IPS-18a (cell line): ENCODE measurements around the gene FAM177A1.
"Not testable (repeated sequence)": the region's sequence is repeated elsewhere in the genome, so short reads cannot be mapped to it uniquely, and the experiment has no call there.

ENCODE experiments used
- H3K27ac ChIP-seq: one replicate; pipeline ENCODE4 v1.5.1; 2013; ENCODE audit warnings: low read length
- H3K27me3 ChIP-seq: one replicate; pipeline ENCODE4 v1.6.1; 2013; ENCODE audit warnings: mild to moderate bottlenecking, low read length; ENCODE audit not compliant: control insufficient read depth, insufficient read depth
- H3K36me3 ChIP-seq: one replicate; pipeline ENCODE4 v1.6.1; 2013; ENCODE audit warnings: low read depth, low read length; ENCODE audit not compliant: control insufficient read depth
- H3K4me1 ChIP-seq: one replicate; pipeline ENCODE4 v1.6.1; 2013; ENCODE audit warnings: low read depth, low read length; ENCODE audit not compliant: control insufficient read depth
- H3K4me3 ChIP-seq: one replicate; pipeline ENCODE4 v1.5.1; 2013; ENCODE audit warnings: low read length
- H3K9ac ChIP-seq: one replicate; pipeline ENCODE4 v1.6.1; 2013; ENCODE audit warnings: mild to moderate bottlenecking, low read length, moderate library complexity
- H3K9me3 ChIP-seq: one replicate; pipeline ENCODE4 v1.6.1; 2013; ENCODE audit warnings: low read depth, low read length; ENCODE audit not compliant: control insufficient read depth

Gene FAM177A1

DNA sequence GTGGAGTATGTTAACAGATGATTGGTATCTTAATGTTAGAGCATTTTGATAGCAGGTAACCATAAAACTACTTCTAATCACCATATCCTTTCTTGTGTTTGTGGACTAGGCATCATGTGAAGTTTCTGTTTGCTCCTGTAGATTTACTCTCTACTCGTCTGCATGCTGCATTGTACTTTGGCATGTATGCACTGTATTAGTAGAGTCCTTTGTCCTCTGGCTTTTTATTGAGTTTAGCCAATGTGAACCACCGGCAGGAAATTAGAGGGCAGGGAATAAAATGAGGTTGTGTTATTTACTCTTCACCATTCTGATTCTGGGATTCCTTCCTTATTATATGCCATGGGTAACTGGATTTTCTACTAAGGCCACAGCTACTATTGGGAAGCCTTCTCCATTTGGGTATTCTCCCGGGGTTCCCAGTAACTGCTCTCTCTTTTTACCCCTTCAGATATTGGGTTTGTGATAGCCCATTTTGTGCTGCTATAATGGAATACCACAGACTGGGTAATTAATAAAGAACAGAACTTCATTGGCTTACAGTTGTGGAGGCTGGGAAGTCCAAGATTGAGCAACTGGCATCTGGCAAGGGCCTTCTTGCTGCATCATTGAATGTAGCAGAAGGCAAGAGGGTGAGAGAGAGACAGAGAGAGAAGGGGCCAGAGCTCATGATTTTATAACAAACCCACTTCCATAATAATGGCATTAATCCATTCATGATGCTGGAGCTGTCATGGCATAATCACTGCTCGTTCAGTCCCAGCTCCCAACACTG lies 22.4 kb downstream of the FAM177A1 start:
- peaks cover 5% of the 10 kb centered on the region for H3K36me3 ChIP-seq
- no peak overlapping the region for H3K4me3 ChIP-seq
- no peak overlapping the region for H3K9ac ChIP-seq
- no peaks in the 10 kb centered on the region for H3K27me3 ChIP-seq
- H3K9me3 ChIP-seq: no peaks in the 10 kb centered on the region
- H3K27ac ChIP-seq: no peak overlapping the region
- H3K4me1 ChIP-seq: no peaks in the 10 kb centered on the region

DNA sequence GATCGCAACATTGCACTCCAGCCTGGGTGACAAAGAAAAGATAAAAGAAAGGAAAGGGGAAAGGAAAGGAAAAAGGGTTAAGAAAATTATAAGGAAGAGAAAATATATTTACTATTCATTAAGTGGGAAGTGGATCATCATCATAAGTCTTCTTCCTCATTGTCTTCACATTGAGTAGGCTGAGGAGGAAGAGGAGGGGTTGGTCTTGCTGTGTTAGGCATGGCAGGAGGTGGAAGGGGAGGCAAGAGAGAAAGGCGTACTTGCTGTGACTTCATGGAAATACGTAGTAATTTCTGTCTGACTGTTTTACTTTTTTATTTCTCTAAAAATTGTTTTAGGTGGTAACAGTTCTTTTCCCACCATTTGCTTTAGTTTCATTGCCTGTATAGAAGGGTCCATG lies 26.2 kb downstream of the FAM177A1 start:
- no peaks in the 10 kb centered on the region for H3K27me3 ChIP-seq
- H3K4me1 ChIP-seq: no peaks in the 10 kb centered on the region
- H3K9me3 ChIP-seq: no peaks in the 10 kb centered on the region
- H3K36me3 ChIP-seq: peaks cover 5% of the 10 kb centered on the region
- no peak overlapping the region for H3K4me3 ChIP-seq
- H3K9ac ChIP-seq: no peak overlapping the region
- no peak overlapping the region for H3K27ac ChIP-seq

DNA sequence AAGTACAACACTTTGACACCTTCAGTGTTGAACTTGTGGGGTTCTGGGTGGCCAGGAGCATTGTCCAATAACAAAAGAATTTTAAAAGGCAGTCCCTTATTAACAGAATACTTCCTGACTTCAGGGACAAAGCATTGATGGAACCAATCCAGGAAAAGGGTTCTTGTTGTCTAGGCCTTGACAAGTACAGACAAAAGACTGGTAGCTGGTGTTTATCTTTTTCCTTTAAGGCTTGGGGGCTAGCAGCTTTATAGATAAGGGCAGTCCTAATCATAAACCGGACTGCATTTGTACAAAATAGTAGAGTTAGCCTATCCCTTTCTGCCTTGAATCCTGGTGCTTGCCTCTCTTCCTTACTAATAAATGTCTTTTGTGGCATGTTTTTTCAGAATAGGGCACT lies 27.4 kb downstream of the FAM177A1 start:
- Histone ChIP-seq H3K9me3 (no peaks in the 10 kb centered on the region), H3K27me3 (no peaks in the 10 kb centered on the region), H3K4me1 (no peaks in the 10 kb centered on the region), H3K9ac (no peak overlapping the region), H3K36me3 (peaks cover 3% of the 10 kb centered on the region), H3K4me3 (no peak overlapping the region), H3K27ac (no peak overlapping the region)

DNA sequence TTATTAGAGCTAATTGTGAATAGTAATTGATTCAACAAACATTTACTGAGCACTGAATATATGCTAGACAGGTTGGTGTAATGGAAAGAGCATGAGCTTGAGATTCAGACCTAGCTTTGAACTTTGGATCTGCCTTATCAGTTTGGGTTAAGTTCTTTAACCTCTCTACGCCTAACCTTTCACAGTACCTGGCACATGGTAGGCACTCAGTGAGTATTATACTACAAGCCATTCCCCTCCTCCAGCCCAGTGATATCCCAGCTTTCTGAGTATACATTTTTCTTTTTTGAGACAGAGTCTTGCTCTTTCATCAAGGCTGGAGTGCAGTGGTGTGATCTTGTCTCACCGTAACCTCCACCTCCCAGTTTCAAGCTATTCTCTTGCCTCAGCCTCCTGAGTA lies 32.0 kb downstream of the FAM177A1 start:
- no peaks in the 10 kb centered on the region for H3K9me3 ChIP-seq
- peaks cover 7% of the 10 kb centered on the region for H3K36me3 ChIP-seq
- H3K27me3 ChIP-seq: no peaks in the 10 kb centered on the region
- no peak overlapping the region for H3K9ac ChIP-seq
- no peak overlapping the region for H3K4me3 ChIP-seq
- H3K4me1 ChIP-seq: no peaks in the 10 kb centered on the region
- H3K27ac ChIP-seq: no peak overlapping the region

DNA sequence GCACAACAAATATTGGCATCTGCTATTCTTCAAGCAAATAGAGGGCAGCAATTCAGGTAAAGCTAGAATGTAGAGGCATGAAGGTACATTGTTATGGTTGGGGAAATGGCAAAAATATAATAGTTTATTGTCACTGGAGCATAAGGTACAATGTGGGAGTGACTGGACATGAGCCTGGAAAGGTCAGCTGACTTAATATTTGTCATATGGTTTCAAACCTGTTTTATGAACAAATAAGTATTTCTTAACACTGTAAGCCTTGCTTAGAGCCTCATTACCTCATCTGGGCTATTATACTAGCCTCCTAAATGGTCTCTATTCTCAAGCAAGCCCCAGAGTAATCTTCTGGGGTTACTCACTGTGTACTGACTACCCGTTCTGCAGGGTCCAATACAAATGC lies 33.7 kb downstream of the FAM177A1 start:
- peaks cover 13% of the 10 kb centered on the region for H3K36me3 ChIP-seq
- H3K4me3 ChIP-seq: no peak overlapping the region
- H3K27ac ChIP-seq: no peak overlapping the region
- no peaks in the 10 kb centered on the region for H3K4me1 ChIP-seq
- no peaks in the 10 kb centered on the region for H3K27me3 ChIP-seq
- no peak overlapping the region for H3K9ac ChIP-seq
- H3K9me3 ChIP-seq: no peaks in the 10 kb centered on the region

DNA sequence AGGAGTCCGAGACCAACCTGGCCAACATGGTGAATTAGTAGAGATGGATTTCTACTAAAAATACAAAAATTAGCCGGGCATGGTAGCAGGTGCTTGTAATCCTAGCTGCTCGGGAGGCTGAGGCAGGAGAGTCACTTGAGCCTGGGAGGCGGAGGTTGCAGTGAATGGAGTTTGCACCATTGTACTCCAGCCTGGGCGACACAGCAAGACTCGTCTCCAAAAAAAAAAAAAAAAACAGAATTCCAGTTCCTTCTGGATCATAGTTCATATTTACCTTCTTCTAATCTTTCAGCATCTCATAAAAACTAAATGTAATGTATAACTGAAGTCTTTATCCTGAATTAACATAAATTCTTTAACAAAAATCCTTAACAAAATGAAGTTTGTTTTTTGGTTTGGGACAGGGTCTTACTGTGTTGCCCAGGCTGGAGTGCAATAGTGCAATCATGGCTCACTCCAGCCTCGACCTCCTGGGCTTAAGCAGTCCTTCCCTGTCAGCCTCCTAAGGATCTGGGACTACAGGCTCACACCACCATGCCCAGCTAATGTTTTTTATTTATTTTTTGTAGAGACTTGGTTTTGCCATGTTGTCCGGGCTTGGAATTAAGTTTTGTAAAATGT lies 37.6 kb downstream of the FAM177A1 start:
- Histone ChIP-seq H3K27me3 (no peaks in the 10 kb centered on the region), H3K36me3 (peaks cover 33% of the 10 kb centered on the region), H3K4me3 (no peak overlapping the region), H3K9ac (no peak overlapping the region), H3K4me1 (no peaks in the 10 kb centered on the region), H3K9me3 (no peaks in the 10 kb centered on the region), H3K27ac (no peak overlapping the region)

DNA sequence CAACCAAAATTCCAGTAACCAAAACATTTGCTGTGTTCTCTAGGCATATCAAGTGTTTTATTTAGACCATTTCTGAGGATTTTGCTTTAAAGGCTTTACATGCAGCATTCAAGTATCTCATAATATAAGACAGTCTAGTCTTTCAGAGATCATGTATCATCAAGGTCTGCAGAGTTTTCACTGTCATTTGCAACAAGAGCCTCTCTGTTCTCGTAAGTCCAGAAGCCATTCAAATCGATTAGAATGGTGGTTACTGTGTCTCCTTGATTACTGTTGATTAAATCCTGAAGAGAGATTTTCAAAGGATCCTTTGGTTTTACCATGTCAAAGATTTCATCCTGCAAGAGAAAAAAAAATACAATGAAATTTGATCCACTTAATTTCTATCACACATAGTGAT lies 39.4 kb downstream of the FAM177A1 start:
- Histone ChIP-seq H3K9ac (no peak overlapping the region), H3K4me3 (no peak overlapping the region), H3K9me3 (no peaks in the 10 kb centered on the region), H3K27ac (no peak overlapping the region), H3K27me3 (no peaks in the 10 kb centered on the region), H3K4me1 (no peaks in the 10 kb centered on the region), H3K36me3 (peaks cover 33% of the 10 kb centered on the region)

DNA sequence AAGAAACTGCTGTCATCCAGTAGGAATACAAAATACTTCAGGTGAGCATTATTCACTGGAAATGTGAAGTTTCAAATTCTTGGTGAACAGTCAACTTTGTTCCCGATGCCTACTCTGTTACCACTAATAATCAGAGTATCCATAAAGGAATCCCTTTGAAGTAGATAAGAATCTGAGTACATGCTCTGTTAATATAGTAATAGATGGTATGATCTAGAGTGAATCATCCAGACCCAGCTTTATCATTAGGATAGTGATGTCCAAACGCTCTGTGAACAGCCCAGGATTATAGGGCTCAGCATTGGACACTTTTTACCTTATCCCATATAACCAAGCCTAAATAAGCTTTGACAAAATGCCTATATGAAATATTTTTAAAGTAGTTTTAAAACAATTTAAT lies 42.4 kb downstream of the FAM177A1 start:
- Histone ChIP-seq H3K9me3 (peaks cover 3% of the 10 kb centered on the region), H3K27me3 (no peaks in the 10 kb centered on the region), H3K9ac (no peak overlapping the region), H3K4me1 (no peaks in the 10 kb centered on the region), H3K36me3 (peaks cover 23% of the 10 kb centered on the region), H3K4me3 (no peak overlapping the region), H3K27ac (no peak overlapping the region)

DNA sequence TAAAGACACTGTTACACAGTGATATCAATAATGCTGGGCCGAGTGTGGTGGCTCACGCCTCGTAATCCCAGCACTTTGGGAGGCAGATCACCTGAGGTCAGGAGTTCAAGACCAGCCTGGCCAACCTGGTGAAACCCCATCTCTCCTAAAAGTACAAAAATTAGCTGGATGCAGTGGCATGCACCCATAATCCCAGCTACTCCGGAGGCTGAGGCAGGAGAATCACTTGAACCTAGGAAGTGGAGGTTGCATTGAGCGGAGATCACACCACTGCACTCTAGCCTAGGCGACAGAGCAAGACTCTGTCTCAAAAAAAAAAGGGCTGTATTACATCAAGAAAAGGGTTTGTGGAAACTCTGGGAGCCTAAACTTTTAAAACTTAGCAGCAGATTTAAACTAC lies 48.6 kb downstream of the FAM177A1 start:
- not testable (repeated sequence) for H3K4me1 ChIP-seq, H3K27me3 ChIP-seq, H3K27ac ChIP-seq, H3K4me3 ChIP-seq, H3K9me3 ChIP-seq, H3K9ac ChIP-seq
- H3K36me3 ChIP-seq: peaks cover 37% of the 10 kb centered on the region

DNA sequence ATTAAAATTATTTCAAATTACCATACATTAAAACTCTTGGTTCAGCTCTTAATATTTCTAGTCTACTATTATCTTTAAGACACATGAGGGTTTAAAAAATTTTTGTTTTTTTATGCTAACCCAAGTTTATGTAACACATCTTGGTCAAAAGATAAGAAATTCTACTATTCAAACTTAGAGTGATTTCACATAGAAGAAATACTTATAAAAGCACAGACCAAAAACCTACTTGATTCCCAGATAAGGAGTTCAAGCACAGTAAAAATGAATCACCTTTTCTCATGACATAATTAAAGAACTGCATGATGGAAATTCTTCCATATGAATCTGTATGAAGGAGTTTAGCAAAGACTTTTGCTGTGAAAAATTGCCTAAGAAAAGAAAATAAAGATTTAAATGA lies 61.8 kb downstream of the FAM177A1 start:
- no peaks in the 10 kb centered on the region for H3K27me3 ChIP-seq
- H3K9ac ChIP-seq: no peak overlapping the region
- H3K36me3 ChIP-seq: peaks cover 45% of the 10 kb centered on the region
- H3K4me1 ChIP-seq: peaks cover 5% of the 10 kb centered on the region
- no peak overlapping the region for H3K4me3 ChIP-seq
- H3K9me3 ChIP-seq: no peaks in the 10 kb centered on the region
- H3K27ac ChIP-seq: no peak overlapping the region

DNA sequence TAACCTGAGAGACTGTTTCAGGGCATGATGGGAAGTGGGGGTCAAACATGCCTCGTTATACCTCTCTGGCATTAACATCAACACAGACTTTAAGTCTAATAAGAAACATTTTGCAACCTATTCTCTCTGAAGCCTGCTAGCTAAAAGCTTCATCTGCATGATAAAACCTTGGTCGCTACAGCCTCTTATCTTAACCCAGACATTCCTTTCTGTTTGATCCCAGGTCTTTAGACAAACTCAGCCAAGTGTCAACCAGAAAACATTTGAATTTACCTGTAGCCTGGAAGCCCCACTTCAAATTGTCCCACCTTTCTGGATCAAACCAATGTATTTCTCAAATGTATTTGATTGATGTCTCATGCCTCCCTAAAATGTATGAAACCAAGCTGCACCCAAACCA lies 66.6 kb downstream of the FAM177A1 start:
- peaks cover 36% of the 10 kb centered on the region for H3K36me3 ChIP-seq
- H3K9me3 ChIP-seq: no peaks in the 10 kb centered on the region
- H3K4me3 ChIP-seq: no peak overlapping the region
- peaks cover 5% of the 10 kb centered on the region for H3K4me1 ChIP-seq
- no peak overlapping the region for H3K27ac ChIP-seq
- no peaks in the 10 kb centered on the region for H3K27me3 ChIP-seq
- no peak overlapping the region for H3K9ac ChIP-seq

DNA sequence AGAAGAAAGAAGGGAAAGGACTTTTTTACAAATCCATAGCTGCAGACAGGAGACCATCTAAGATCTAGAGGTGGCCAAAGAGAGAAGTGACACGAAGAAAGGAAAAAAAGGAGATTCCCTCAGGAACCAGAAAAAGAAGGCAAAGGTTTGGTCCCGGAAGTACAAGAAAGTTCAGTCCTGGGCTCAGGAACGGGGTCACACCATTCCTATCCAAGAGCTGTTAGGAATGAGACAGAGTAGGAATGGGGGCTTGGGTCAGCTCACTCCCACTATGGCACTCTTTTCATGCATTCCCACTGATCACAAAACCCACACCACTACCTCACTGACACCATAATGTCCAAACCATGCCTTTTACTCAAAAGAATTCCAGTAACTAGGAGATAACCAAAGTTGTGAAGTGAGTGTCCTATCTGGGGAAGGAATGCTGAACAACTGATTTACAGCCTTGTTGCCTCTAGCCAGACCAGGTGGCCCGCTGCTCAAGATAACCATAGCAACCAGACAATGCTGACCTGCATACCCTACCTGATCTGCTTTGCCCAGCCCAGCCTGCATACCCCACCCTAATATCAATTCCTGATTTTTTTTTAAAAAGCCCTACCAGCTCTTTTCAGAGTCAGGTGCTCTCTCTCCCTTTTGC lies 67.4 kb downstream of the FAM177A1 start:
- Histone ChIP-seq H3K4me3 (no peak overlapping the region), H3K9ac (no peak overlapping the region), H3K27ac (no peak overlapping the region), H3K4me1 (peaks cover 5% of the 10 kb centered on the region), H3K36me3 (peaks cover 32% of the 10 kb centered on the region), H3K9me3 (no peaks in the 10 kb centered on the region), H3K27me3 (no peaks in the 10 kb centered on the region)
